ENCODE data around the gene ATL2.

ATL2 gene

DNA sequence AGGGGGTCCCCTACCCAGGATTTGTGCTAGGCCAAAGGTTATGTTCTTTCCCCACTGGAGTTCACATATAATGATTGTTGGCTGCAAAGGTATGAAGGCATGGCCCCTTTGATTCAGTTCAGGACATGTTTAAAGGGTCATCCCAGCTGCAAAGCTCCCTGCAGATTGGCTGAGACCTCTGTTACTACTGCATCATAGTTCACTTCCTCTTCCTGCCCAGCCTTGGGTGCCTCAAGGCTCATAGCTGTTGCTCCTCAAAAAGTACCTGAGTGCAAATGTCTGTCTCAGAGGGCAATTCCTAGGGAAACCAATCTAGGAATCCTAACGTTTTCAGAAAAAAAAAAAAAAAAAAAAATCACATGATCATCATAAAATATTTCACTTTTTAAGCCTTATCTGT is 125.1 kb downstream of the ATL2 start:
- Histone ChIP-seq H3K4me2 (ENCODE audit: low read depth, low read length, poor library complexity, severe bottlenecking) (no peak overlapping the region), H2AFZ (ENCODE audit: low read length) (no peak overlapping the region), H3F3A (ENCODE audit: low read depth) (no peaks in the 10 kb centered on the region), H3K9me2 (replicated peaks; ENCODE audit: low read depth, low read length) (no peaks in the 10 kb centered on the region), H3K4me3 (ENCODE audit: low read length, poor library complexity, severe bottlenecking) (no peak overlapping the region), H4K20me1 (ENCODE audit: insufficient read depth, low read length, poor library complexity, severe bottlenecking) (no peaks in the 10 kb centered on the region), H3K27me3 (ENCODE audit: insufficient read depth, low read length, poor library complexity, severe bottlenecking) (no peaks in the 10 kb centered on the region), H3K9ac (ENCODE audit: low read depth, low read length, poor library complexity, severe bottlenecking) (no peak overlapping the region), H3K79me2 (ENCODE audit: insufficient read depth, low read length) (no peaks in the 10 kb centered on the region), H3K9me3 (ENCODE audit: insufficient read depth, low read depth, low read length) (no peaks in the 10 kb centered on the region), H3K36me3 (ENCODE audit: insufficient read depth, low read length) (no peaks in the 10 kb centered on the region), H3K4me1 (ENCODE audit: insufficient read depth, low read length, poor library complexity, severe bottlenecking) (no peaks in the 10 kb centered on the region)
- no peak for TF ChIP-seq EZH2phosphoT487 (IDR thresholded peaks at IDR 0.05; ENCODE audit: borderline replicate concordance)
- TF ChIP-seq, protein P1, sequence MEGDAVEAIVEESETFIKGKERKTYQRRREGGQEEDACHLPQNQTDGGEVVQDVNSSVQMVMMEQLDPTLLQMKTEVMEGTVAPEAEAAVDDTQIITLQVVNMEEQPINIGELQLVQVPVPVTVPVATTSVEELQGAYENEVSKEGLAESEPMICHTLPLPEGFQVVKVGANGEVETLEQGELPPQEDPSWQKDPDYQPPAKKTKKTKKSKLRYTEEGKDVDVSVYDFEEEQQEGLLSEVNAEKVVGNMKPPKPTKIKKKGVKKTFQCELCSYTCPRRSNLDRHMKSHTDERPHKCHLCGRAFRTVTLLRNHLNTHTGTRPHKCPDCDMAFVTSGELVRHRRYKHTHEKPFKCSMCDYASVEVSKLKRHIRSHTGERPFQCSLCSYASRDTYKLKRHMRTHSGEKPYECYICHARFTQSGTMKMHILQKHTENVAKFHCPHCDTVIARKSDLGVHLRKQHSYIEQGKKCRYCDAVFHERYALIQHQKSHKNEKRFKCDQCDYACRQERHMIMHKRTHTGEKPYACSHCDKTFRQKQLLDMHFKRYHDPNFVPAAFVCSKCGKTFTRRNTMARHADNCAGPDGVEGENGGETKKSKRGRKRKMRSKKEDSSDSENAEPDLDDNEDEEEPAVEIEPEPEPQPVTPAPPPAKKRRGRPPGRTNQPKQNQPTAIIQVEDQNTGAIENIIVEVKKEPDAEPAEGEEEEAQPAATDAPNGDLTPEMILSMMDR (conservative IDR thresholded peaks at IDR 0.05; ENCODE audit: low read length): no peak

DNA sequence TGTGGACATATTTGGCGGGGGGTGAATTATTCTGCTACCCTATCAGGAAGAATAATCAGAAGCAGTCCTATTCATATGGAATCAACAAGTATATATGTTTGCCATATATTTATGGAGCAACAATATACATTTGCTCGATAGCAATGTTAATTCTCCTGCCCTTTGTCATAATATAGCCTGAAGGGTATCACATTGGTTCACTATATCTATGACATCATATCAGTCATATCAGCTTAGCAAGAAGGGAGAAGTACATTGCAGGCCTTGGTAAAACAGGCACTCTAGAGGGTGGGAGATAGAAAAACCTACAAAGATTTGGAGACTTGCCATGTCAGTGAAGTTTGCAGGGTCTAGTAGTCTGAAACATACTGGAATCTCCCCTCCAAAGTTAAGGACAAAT is 128.4 kb downstream of the ATL2 start:
- no peak overlapping the region for H2AFZ ChIP-seq (ENCODE audit: low read length)
- no peaks in the 10 kb centered on the region for H3K79me2 ChIP-seq (ENCODE audit: insufficient read depth, low read length)
- H3K9me3 ChIP-seq (ENCODE audit: insufficient read depth, low read depth, low read length): no peaks in the 10 kb centered on the region
- TF ChIP-seq EZH2phosphoT487 (IDR thresholded peaks at IDR 0.05; ENCODE audit: borderline replicate concordance): no peak
- TF ChIP-seq, protein P1 (conservative IDR thresholded peaks at IDR 0.05; ENCODE audit: low read length): no peak
- no peak overlapping the region for H3K4me3 ChIP-seq (ENCODE audit: low read length, poor library complexity, severe bottlenecking)
- H3K4me1 ChIP-seq (ENCODE audit: insufficient read depth, low read length, poor library complexity, severe bottlenecking): no peaks in the 10 kb centered on the region
- no peaks in the 10 kb centered on the region for H3K36me3 ChIP-seq (ENCODE audit: insufficient read depth, low read length)
- H3K27me3 ChIP-seq (ENCODE audit: insufficient read depth, low read length, poor library complexity, severe bottlenecking): no peaks in the 10 kb centered on the region
- no peak overlapping the region for H3K9ac ChIP-seq (ENCODE audit: low read depth, low read length, poor library complexity, severe bottlenecking)
- H3K4me2 ChIP-seq (ENCODE audit: low read depth, low read length, poor library complexity, severe bottlenecking): no peak overlapping the region
- H3K9me2 ChIP-seq (replicated peaks; ENCODE audit: low read depth, low read length): no peaks in the 10 kb centered on the region
- no peaks in the 10 kb centered on the region for H4K20me1 ChIP-seq (ENCODE audit: insufficient read depth, low read length, poor library complexity, severe bottlenecking)
- H3F3A ChIP-seq (ENCODE audit: low read depth): no peaks in the 10 kb centered on the region

DNA sequence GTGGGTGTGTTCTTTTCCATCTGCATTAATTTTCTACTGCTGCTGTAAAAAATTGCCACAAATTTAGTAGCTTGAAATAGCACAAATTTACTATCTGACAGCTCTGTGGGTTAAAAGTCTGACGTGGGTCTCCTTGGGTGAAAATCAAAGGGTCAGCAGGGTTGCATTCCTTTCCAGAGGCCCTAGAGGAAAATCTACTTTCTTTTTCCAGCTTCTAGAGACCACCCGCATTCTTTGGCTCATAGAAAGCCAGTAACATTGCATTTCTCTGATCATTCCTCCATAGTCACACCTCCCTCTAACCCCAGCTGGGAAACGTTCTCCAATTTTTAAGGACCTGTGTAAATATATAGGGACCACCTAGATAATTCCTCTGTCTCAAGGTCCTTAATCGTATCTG is 128.8 kb downstream of the ATL2 start:
- no peaks in the 10 kb centered on the region for H4K20me1 ChIP-seq (ENCODE audit: insufficient read depth, low read length, poor library complexity, severe bottlenecking)
- no peaks in the 10 kb centered on the region for H3K27me3 ChIP-seq (ENCODE audit: insufficient read depth, low read length, poor library complexity, severe bottlenecking)
- H3K4me2 ChIP-seq (ENCODE audit: low read depth, low read length, poor library complexity, severe bottlenecking): no peak overlapping the region
- no peaks in the 10 kb centered on the region for H3K36me3 ChIP-seq (ENCODE audit: insufficient read depth, low read length)
- H2AFZ ChIP-seq (ENCODE audit: low read length): no peak overlapping the region
- no peaks in the 10 kb centered on the region for H3F3A ChIP-seq (ENCODE audit: low read depth)
- H3K9me3 ChIP-seq (ENCODE audit: insufficient read depth, low read depth, low read length): no peaks in the 10 kb centered on the region
- H3K79me2 ChIP-seq (ENCODE audit: insufficient read depth, low read length): no peaks in the 10 kb centered on the region
- H3K4me1 ChIP-seq (ENCODE audit: insufficient read depth, low read length, poor library complexity, severe bottlenecking): no peaks in the 10 kb centered on the region
- no peaks in the 10 kb centered on the region for H3K9me2 ChIP-seq (replicated peaks; ENCODE audit: low read depth, low read length)
- no peak for TF ChIP-seq EZH2phosphoT487 (IDR thresholded peaks at IDR 0.05; ENCODE audit: borderline replicate concordance)
- TF ChIP-seq, protein P1 (conservative IDR thresholded peaks at IDR 0.05; ENCODE audit: low read length): no peak
- H3K9ac ChIP-seq (ENCODE audit: low read depth, low read length, poor library complexity, severe bottlenecking): no peak overlapping the region
- H3K4me3 ChIP-seq (ENCODE audit: low read length, poor library complexity, severe bottlenecking): no peak overlapping the region
